SKM-1 (cell line): ENCODE data around the gene BTBD2.

Source experiments
- DNase-seq: peaks from one replicate; lab custom pipeline; 2025; ENCODE audit not compliant: unreplicated experiment; lab: John Stamatoyannopoulos, UW

Gene BTBD2

GRCh38 chr19:1968279-1969175 is 47.0 kb downstream of the BTBD2 start:
- no peak for DNase-seq

- no peak for DNase-seq
Measured at GRCh38 chr19:1967087-1967608, 48.4 kb downstream of the BTBD2 start.

DNA sequence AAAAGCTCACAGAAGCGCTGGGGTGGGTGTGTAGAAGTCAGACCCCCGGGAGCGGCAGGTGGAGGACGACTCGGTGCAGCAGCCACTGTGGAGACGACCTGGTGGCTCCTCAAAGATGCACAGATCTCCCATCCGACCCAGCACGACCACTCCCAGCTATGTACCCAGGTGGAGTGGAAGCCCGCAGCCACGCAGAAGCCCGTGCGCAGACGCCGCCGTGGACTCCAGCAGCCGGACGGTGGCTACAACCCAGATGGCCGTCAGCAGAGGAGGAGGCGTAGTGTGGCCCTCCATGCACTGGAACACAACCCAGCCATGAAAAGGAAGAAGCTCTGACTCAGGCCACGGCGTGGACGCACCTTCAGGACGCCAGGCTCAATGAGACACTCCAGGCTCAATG is 52.8 kb downstream of the BTBD2 start:
- DNase-seq, result no peak

DNA sequence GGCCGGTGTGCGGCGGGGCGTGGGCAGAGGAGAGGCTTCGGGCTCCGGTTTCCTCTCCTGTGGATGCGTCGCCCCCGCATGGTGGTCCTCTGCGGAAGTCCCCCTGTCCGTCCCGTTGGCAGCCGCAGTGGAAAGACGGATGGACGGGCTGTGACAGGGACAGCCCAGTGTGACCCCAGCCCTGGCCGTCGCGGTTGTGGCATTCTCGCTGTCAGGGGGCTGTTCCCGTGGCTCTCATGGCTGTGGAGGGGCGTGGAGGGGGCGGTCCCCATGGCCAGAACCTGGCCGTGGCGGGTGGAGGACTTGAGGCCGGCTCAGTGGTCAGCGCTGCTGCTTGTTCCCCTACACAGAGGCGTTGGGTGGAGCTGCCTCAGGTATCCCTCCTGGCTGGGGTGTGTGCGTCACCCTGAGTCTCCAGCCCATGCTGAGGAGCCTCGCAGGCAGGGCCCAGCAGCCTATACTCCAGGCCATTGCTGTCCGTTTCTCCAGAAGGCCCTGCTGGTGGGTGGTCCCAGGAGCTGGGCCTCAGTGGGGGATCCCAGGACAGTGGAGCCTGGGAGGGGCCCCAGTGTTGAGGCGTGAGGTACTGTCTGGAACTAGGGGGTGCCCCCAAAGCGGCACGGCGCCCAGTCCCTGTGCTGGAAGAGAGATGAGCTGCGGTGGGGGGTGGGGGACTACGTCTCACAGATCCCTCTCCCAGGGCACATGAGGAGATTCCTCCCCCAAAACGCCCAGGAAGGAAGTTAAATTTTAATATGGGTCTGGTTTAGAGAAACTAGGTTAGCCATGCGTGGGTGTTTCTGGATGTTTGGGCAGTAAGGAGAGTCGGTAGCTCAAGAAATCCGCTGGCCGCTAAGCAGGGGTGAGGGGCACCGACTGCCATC is 54.3 kb downstream of the BTBD2 start:
- DNase-seq, result no peak

DNA sequence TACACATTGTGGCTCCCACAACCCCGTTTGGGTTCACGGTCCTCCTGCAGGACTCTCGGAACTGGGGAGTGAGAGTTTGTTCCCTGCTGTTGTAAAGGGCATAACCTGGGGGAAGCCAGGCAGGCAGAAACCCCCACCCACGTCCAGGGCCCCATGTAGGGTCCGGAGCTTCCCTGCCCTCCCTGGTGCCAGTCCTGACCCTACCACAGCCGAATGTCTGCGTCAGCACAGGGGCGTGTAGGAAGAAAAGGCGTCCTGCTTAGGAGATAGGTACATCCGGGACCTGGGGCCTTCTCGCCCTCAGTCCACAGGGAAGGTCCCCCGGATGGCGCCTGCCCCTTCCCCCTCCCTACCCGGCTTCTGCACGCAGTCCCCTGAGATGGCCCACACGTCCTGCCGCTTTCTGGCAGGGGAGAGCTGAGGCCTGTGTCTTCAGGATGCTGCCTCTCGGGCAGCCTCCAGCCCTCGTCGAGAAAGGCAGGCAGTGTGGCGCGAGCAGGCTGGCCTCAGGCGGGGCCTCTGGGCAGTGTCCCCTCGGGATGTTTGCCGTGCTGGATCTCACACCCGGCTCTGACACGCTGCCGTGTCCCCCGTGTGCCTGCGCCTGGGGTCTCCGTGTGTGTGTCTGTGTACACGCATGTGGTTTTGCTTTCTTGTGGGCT is 55.5 kb downstream of the BTBD2 start:
- no peak for DNase-seq

DNA sequence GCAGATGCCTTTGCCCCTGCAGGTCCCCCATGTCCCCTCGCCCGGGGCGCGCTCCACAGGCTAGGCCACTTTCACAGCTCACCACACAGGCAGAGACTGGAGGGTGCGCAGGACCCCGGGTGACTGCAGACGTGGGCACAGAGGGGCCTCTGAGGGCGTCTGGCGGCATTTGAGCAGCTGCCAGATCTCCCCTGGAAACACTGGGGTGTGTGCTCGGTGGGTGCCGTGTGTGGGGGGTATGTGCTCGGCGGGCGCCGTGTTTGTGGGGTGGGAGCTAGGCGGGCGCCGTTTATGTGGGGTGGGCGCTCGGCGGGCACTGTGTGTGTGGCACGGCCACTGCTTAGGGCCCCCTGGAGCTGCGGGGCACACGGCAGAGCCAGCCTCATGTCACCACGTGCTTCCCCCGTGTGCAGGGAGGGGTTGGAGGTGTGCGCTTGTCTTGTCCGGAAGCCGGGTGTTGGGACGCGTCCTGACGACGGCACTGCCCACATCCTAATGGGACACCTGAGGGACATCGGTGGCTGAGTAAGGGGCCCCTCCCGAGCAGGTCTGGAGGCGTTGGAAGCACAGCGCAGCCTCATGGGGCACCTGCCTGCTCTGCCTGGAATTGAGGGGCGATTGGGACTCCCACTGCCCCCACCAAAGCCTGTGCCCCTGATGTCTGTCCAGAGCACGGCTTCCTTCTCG is 57.8 kb downstream of the BTBD2 start:
- no peak for DNase-seq

DNA sequence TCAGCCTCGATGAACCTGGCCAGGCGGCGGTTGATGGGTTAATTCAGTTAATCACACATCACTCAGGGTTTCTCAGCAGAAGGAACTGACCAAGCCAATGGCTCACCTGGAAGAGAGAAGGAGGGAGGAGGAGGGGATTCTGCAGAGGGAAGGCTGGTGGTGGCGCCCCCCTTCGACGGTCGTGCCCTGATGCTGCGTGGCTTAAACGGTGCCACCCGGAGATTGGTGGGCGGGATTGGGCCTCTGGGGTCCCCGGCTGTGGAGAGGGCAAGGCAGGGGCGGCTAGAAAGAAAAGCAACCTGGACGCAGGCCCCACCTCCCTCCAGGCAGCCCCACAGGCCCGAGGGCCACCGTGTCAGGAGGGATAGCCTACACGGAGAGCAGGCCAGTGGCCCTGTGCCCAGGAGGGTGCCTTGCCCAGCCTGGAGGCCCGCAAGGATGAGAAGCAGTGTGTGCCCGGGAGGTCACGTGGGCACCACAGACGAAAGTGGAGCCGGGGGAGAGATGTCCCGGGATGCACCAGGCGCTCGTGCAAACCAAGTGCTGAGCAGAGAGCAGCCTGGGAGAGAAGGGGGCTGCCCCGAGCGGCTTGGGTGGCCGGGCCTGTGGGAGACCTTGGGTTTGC is 58.5 kb downstream of the BTBD2 start:
- DNase-seq, result no peak

GRCh38 chr19:1956122-1956494 is 59.4 kb downstream of the BTBD2 start:
- no peak for DNase-seq

DNA sequence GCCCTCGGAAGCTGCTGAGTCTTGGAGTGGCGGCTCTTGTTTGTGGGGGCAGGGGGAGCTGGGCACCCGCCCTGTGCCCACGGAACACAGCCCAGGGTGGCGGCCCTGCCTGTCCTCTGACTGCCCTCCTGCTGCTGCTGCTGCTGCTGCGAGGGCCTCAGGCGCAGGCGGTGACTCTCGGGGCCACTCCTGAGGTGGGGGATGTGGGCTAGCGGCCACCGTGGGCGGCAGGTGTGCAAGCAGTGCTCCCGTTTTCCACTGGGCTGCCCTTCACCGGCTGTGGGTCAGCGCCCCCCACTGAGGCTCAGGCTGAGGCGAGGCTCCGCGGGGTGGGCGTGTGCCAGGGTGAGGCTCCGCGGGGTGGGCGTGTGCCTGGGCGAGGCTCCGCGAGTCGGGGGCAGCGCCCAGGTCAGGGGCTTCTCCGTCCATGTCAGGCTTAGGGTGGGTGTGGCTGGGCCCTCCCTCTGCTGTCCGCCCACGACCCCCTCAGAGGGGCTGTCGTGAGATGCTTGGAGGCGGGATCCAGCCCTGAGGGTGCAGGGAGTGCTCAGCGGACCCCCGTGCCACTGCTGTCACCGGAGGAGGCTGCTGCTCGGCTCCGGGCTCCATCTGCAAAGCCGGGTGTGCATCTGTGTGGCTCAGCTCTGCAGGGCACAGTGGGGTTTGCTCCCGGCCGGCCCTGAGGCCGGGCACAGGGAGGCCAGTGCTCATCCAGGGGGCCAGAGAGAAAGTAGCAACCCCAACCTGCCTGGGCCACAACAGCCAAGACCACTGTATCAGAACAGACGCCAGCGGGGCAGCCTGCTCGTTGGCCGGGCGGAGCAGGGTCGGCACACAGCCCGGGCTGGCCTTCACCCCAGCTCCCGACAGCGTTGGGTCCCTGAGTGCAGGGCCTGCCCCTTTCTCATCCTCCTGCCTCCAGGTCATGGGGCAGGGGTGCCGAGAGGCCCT is 60.1 kb downstream of the BTBD2 start:
- DNase-seq, result no peak

DNA sequence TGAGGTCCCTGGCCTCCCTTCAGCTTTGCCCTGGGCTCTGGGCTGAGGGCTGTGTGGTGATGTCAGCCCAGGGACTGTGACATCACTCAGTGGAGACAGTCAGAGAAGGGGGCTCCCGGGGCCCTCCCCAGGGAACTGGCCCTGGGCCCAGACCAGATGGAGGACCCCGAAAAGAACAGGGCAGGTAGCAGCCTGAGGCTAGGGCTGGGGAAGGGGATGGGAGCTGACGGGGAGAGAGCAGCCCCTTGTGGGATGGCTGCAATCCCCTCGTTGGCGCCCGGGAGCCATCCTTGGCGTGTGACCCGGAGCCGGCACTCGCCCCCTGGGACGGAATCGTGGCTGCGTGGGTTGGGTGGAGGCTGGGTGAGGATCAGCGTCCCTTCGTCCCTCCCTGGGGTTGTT is 61.0 kb downstream of the BTBD2 start:
- DNase-seq, result no peak

- DNase-seq, result no peak
Measured at GRCh38 chr19:1953441-1954094, 61.9 kb downstream of the BTBD2 start.

GRCh38 chr19:1953037-1953436 is 62.5 kb downstream of the BTBD2 start:
- no peak for DNase-seq

- no peak for DNase-seq
Measured at GRCh38 chr19:1952635-1953034, 62.9 kb downstream of the BTBD2 start.

DNA sequence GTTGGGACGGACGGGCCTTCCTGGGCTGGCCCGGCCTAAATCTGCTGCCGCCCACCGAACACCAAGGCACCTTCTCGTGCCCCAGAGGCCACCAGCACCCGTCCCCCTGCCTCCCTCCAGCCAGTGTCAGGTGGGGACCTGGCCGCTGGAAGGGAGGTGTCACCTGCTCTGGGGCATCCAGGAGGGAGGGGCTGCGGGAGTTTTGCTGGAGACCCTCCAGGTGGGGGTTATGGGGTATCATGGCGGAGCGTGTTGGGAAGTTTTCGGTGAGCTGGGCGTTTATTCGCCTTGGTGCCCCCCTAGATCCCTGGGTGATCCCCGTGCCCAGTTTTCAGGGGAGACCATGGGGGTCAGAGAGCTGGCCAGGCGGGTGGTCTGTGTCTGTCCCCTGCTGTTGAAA is 64.9 kb downstream of the BTBD2 start:
- no peak for DNase-seq

DNA sequence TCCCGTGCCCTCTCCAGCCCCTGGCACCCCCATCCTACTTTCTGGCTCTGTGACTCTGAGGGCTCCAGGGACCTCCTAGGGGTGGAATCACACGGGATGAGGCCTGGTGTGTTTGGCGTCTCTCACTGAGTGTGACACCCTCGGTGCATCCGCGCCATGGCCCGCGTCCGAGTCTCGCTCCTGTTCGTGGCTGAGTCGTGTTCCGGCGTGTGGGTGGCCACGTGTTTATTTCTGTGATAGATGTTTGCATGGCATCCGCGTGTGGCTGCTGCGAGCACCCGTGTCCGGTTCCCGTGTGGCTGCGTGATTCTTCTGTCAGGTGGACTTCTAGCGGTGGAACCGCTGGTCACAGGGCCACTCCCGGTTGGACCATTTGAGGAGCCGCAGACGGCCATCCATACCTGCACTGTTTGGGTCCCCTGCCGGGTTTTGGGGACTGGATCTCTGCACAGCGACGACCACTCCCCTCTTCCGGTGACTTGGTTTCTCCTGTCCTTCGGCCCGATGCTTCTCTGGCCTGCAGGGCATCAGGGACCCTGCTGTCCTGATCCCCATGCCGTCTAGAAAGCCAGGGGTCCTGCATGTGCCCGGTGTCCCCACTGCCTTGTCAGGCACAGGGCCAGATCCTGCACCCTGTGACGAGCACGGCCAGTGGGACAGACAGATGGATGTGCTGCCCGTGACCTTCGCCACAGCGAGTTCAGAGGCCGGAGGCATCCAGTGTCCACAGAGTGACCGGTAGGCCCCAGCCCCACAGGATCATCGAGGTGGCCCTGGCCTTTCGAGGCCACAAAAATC is 66.0 kb downstream of the BTBD2 start:
- no peak for DNase-seq

DNA sequence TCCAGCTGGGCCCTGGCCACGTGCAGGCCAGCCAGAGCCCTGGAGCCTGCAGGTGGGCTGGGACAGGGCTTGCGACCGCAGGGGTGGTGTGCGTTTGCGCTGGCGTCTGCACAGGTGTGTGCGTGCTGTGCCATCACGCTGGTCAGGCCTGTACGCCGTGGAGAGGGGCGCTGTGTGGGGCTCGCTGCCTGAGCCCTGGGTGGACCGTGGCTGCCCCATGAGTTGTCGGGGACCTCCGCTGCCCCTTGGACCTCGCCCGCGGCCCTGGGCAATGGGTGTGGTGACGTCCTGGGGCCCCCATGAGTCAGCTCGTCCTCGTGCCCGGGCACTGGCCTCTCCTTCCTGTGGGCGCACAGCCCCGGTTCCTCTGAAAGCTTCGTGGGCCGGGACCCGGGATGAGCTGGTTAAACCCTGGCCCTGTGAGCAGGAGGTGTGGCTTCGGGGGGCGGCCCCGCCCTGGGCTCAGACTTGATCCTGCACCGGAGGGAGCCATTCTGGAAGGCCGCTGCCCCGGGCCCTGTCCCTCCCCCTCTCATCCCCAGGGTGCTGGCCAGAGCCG is 67.8 kb downstream of the BTBD2 start:
- no peak for DNase-seq

DNA sequence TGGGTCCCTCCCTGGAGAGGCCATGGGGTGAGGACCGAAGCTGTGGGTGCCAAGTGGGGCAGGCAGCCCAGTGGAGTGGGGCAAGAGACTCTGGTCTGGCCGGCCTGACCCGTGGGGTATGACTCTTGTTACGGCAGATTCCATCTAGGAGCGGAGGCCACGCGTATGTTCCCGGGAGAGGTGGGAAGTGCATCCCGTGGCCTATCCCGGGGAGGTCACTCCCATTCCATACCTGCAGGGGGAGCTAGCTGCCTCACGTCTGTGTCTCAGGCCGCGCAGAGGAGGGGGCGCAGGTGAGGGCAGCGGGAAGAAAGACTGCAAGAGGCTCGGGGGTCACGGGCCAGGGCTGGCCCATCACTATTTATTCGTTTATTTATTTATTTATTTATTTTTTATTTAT is 69.6 kb downstream of the BTBD2 start:
- no peak for DNase-seq
